ENCODE measurements around the gene ARHGAP6. TPM values are rescaled to one million over a fixed set of nuclear protein-coding genes. Genes with fewer than 3 reads are reported as not detected.

The ARHGAP6 gene
- total RNA-seq, 2 experiments from 2014 or later: not detected

DNA sequence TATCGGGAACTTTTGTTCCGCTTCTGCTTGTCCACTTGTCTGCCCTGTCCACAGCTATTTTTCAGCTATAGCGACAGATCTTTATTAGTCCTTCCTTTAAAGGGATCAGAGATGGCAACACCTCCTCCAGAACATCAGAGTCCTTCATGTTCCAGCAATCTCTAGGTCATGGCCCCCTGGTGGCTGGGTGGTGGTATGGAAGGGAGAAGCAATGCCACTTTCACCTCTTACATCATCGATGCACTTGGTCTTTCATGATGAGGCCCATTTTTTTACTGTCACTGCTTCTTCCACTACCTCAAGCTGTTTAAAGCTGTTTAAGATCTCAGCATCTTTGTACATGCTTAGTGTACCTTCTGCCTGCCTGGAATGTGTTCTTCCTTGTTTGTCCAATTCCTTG is 106.7 kb downstream of the ARHGAP6 start:
- H3K4me1 Mint-ChIP-seq (ENCODE audit: low read depth): no peaks in the 10 kb centered on the region
- ATAC-seq: no peak
- H3K4me3 Mint-ChIP-seq: no peak overlapping the region
- ChIA-PET CTCF (interaction anchor here (1.2 kb wide), 1 partner anchor 21 kb away, joined by 3 read pairs; no protein-coding TSS in a partner anchor), POLR2A (no interaction called here)
- no peak overlapping the region for H3K27ac Mint-ChIP-seq
- peak; percentile 49 for DNase-seq
- H3K36me3 Mint-ChIP-seq (ENCODE audit: low read depth): no peaks in the 10 kb centered on the region
- H3K9me3 Mint-ChIP-seq (ENCODE audit: insufficient read depth): no peaks in the 10 kb centered on the region
- peaks cover 4% of the 10 kb centered on the region for H3K27me3 Mint-ChIP-seq (ENCODE audit: low read depth)

DNA sequence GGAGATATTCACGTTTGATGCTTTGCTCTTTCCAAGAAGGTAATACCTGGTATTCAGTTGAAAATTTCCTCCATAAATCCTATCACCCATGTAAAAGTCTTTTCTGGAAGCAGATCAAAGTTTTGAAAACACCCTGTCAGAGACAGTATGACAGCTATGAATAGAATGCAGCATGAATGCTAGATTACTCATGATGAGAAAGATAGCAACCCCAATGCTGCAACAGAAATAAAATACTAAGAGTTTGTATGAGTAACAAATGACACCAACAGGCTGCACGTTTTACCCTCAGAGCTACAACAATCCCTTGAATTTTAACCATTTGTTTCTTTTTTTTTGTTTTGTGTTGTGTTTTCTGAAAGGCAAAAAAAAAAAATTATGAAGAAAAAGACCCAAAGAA is 108.6 kb downstream of the ARHGAP6 start:
- no peaks in the 10 kb centered on the region for H3K9me3 Mint-ChIP-seq (ENCODE audit: insufficient read depth)
- ATAC-seq (no peak), DNase-seq (no peak)
- POLR2A ChIA-PET: no interaction called here
- peaks cover 6% of the 10 kb centered on the region for H3K27me3 Mint-ChIP-seq (ENCODE audit: low read depth)
- no peak overlapping the region for H3K4me3 Mint-ChIP-seq
- H3K27ac Mint-ChIP-seq: no peak overlapping the region
- CTCF ChIA-PET: no interaction called here
- H3K36me3 Mint-ChIP-seq (ENCODE audit: low read depth): no peaks in the 10 kb centered on the region
- H3K4me1 Mint-ChIP-seq (ENCODE audit: low read depth): no peaks in the 10 kb centered on the region

DNA sequence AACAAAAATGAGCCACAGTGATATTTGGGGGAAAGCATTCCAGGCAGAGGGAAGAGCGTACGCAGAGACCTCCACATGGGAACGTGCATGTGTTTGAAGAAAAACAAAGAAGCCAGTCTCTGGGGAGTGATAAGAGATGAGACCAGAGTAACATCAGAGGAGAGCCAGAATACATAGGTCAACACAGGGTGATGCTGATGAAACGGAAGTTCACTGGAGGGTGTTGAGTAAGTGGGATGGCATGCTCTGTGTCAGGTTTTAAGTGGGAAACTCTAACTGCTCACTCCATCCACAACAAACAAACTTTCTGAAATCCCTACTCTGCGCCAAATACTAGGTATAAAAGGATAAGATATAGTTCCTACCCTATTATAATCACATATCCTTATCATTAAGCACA is 110.0 kb downstream of the ARHGAP6 start:
- Mint-ChIP-seq H3K4me3 (no peak overlapping the region), H3K9me3 (ENCODE audit: insufficient read depth) (no peaks in the 10 kb centered on the region), H3K36me3 (ENCODE audit: low read depth) (no peaks in the 10 kb centered on the region), H3K27me3 (ENCODE audit: low read depth) (peaks cover 8% of the 10 kb centered on the region), H3K4me1 (ENCODE audit: low read depth) (no peaks in the 10 kb centered on the region), H3K27ac (no peak overlapping the region)
- ChIA-PET POLR2A (no interaction called here), CTCF (no interaction called here)
- no peak for DNase-seq
- no peak for ATAC-seq

DNA sequence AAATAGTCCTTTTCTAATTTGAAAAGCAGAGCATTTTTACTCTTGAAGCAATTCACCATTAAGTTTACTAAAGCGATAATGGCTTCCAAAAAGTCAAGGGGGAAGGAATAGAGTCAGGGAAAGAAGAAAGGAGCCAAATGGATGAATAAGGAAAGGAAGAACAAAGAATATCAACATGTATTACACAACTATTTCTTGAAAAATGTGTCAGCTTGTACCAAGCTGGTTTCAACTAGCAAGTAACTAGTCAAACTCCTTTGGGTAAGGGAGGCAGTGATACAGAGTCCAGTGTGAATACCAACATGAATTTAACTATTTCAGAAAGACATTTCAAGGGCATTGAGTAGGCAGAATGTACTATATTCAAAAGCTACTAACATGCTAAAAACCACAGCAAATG is 112.1 kb downstream of the ARHGAP6 start:
- H3K4me3 Mint-ChIP-seq: no peak overlapping the region
- no peak for ATAC-seq
- no peak for DNase-seq
- no peak overlapping the region for H3K27ac Mint-ChIP-seq
- ChIA-PET CTCF (no interaction called here), POLR2A (no interaction called here)
- no peaks in the 10 kb centered on the region for H3K36me3 Mint-ChIP-seq (ENCODE audit: low read depth)
- H3K4me1 Mint-ChIP-seq (ENCODE audit: low read depth): no peaks in the 10 kb centered on the region
- H3K9me3 Mint-ChIP-seq (ENCODE audit: insufficient read depth): no peaks in the 10 kb centered on the region
- peaks cover 12% of the 10 kb centered on the region for H3K27me3 Mint-ChIP-seq (ENCODE audit: low read depth)

- H3K27ac Mint-ChIP-seq: no peak overlapping the region
- no peaks in the 10 kb centered on the region for H3K36me3 Mint-ChIP-seq (ENCODE audit: low read depth)
- CTCF ChIA-PET: no interaction called here
- DNase-seq (no peak), ATAC-seq (no peak)
- no peaks in the 10 kb centered on the region for H3K4me1 Mint-ChIP-seq (ENCODE audit: low read depth)
- H3K4me3 Mint-ChIP-seq: no peak overlapping the region
- POLR2A ChIA-PET: no interaction called here
- H3K27me3 Mint-ChIP-seq (ENCODE audit: low read depth): peaks cover 12% of the 10 kb centered on the region
- H3K9me3 Mint-ChIP-seq (ENCODE audit: insufficient read depth): no peaks in the 10 kb centered on the region
Observed at GRCh38 chrX:11551151-11551550, 114.6 kb downstream of the ARHGAP6 start.

GRCh38 chrX:11546917-11547316 is 118.8 kb downstream of the ARHGAP6 start:
- no peak overlapping the region for H3K4me3 Mint-ChIP-seq
- ChIA-PET CTCF (no interaction called here), POLR2A (no interaction called here)
- H3K27ac Mint-ChIP-seq: no peak overlapping the region
- H3K27me3 Mint-ChIP-seq (ENCODE audit: low read depth): peaks cover 6% of the 10 kb centered on the region
- ATAC-seq (no peak), DNase-seq (no peak)
- no peaks in the 10 kb centered on the region for H3K9me3 Mint-ChIP-seq (ENCODE audit: insufficient read depth)
- H3K4me1 Mint-ChIP-seq (ENCODE audit: low read depth): no peaks in the 10 kb centered on the region
- H3K36me3 Mint-ChIP-seq (ENCODE audit: low read depth): no peaks in the 10 kb centered on the region

DNA sequence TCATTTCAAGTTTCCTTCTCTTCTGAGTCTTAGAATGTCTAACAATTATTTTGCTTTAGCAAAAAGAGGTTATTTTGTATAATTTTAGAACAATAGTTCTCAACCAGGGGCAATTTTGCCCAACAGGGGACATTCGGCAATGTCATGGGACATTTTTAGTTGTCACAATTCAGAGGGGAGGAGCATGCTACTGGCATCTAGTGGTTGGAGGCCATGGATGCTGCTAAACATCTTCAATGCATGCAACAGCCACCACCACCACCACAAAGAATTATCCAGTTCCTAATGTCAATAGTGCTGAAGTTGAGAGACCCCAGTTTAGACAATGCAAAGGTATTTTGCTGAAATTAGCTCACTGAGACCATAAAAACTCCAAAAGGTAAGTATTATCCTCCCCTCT is 122.5 kb downstream of the ARHGAP6 start:
- no peaks in the 10 kb centered on the region for H3K9me3 Mint-ChIP-seq (ENCODE audit: insufficient read depth)
- no peak for ATAC-seq
- no peaks in the 10 kb centered on the region for H3K36me3 Mint-ChIP-seq (ENCODE audit: low read depth)
- H3K27me3 Mint-ChIP-seq (ENCODE audit: low read depth): no peaks in the 10 kb centered on the region
- ChIA-PET POLR2A (no interaction called here), CTCF (no interaction called here)
- no peak for DNase-seq
- no peaks in the 10 kb centered on the region for H3K4me1 Mint-ChIP-seq (ENCODE audit: low read depth)
- H3K4me3 Mint-ChIP-seq: no peak overlapping the region
- no peak overlapping the region for H3K27ac Mint-ChIP-seq

DNA sequence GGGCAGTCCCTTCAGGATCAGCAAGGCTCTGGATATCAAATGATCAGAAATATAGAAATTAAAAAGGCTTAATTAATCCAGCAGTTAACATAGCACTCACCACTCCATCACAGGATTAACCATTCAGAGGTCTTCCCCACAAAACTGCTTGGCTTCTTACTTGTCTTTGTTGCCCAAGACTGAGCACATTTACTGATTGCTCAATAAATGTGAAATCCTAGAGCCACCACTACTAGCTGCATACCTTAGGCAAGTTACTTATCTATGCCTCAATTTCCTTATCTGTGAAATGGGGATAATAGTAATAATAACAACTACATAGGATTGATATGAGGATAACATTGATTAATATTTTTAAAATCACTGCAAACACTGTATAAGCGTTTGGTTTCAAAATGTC is 124.2 kb downstream of the ARHGAP6 start:
- ChIA-PET POLR2A (no interaction called here), CTCF (no interaction called here)
- no peak for ATAC-seq
- Mint-ChIP-seq H3K9me3 (ENCODE audit: insufficient read depth) (no peaks in the 10 kb centered on the region), H3K4me3 (no peak overlapping the region), H3K4me1 (ENCODE audit: low read depth) (no peaks in the 10 kb centered on the region), H3K27ac (no peak overlapping the region), H3K27me3 (ENCODE audit: low read depth) (no peaks in the 10 kb centered on the region), H3K36me3 (ENCODE audit: low read depth) (no peaks in the 10 kb centered on the region)
- DNase-seq: no peak

GRCh38 chrX:11540532-11541377 is 125.0 kb downstream of the ARHGAP6 start:
- Mint-ChIP-seq H3K27ac (no peak overlapping the region), H3K36me3 (ENCODE audit: low read depth) (no peaks in the 10 kb centered on the region), H3K4me3 (no peak overlapping the region), H3K27me3 (ENCODE audit: low read depth) (no peaks in the 10 kb centered on the region), H3K4me1 (ENCODE audit: low read depth) (no peaks in the 10 kb centered on the region), H3K9me3 (ENCODE audit: insufficient read depth) (no peaks in the 10 kb centered on the region)
- DNase-seq (no peak), ATAC-seq (no peak)
- POLR2A ChIA-PET: no interaction called here
- CTCF ChIA-PET: no interaction called here

DNA sequence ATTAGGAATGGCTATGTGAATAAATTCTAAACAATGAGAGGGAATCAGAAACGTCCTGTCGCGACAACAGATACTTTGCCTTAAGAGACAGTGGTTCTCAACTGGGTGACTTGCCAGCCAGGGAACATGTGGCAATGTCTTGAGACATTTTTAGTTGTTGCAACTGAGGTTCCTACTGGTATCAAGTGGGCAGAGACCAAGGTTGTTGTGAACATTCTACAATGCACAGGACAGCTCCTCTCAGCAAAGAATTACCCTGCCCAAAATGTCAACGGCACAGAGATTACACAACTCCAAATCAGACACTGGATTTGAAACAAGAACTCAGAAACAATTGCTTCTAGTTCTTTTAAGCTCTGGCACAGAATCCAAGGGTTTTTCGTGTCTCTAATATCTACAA is 128.6 kb downstream of the ARHGAP6 start:
- Mint-ChIP-seq H3K4me1 (ENCODE audit: low read depth) (no peaks in the 10 kb centered on the region), H3K4me3 (no peak overlapping the region), H3K27ac (no peak overlapping the region), H3K27me3 (ENCODE audit: low read depth) (no peaks in the 10 kb centered on the region), H3K36me3 (ENCODE audit: low read depth) (no peaks in the 10 kb centered on the region), H3K9me3 (ENCODE audit: insufficient read depth) (no peaks in the 10 kb centered on the region)
- ChIA-PET POLR2A (no interaction called here), CTCF (interaction anchor here (0.8 kb wide), 1 partner anchor 250 kb away, joined by 3 read pairs; no protein-coding TSS in a partner anchor)
- DNase-seq (no peak), ATAC-seq (no peak)

- DNase-seq (no peak), ATAC-seq (no peak)
- POLR2A ChIA-PET: no interaction called here
- H3K27ac Mint-ChIP-seq: no peak overlapping the region
- no peaks in the 10 kb centered on the region for H3K9me3 Mint-ChIP-seq (ENCODE audit: insufficient read depth)
- H3K27me3 Mint-ChIP-seq (ENCODE audit: low read depth): peaks cover 3% of the 10 kb centered on the region
- CTCF ChIA-PET: interaction anchor here (1.6 kb wide), 1 partner anchor 235 kb away, joined by 5 read pairs; no protein-coding TSS in a partner anchor
- H3K36me3 Mint-ChIP-seq (ENCODE audit: low read depth): no peaks in the 10 kb centered on the region
- no peak overlapping the region for H3K4me3 Mint-ChIP-seq
- no peaks in the 10 kb centered on the region for H3K4me1 Mint-ChIP-seq (ENCODE audit: low read depth)
Observed at GRCh38 chrX:11535156-11535919, 130.4 kb downstream of the ARHGAP6 start.

GRCh38 chrX:11533199-11533651 is 132.5 kb downstream of the ARHGAP6 start:
- ChIA-PET CTCF (interaction anchor here (1.3 kb wide), 1 partner anchor 1169 kb away, joined by 3 read pairs; no protein-coding TSS in a partner anchor), POLR2A (no interaction called here)
- Mint-ChIP-seq H3K4me1 (ENCODE audit: low read depth) (no peaks in the 10 kb centered on the region), H3K36me3 (ENCODE audit: low read depth) (no peaks in the 10 kb centered on the region), H3K9me3 (ENCODE audit: insufficient read depth) (no peaks in the 10 kb centered on the region), H3K27ac (no peak overlapping the region), H3K4me3 (no peak overlapping the region), H3K27me3 (ENCODE audit: low read depth) (peaks cover 7% of the 10 kb centered on the region)
- peak; percentile 98 for ATAC-seq
- DNase-seq: no peak

Data from activated CD8-positive, alpha-beta T cell treated with anti-CD3 and anti-CD28 coated beads, Interleukin-2, amount 10 ng/mL, durations not matched to agents 7 days and 5 days (primary cell).